GM21717 (cell line): ENCODE measurements around the gene GPR87.

Source experiments
- ATAC-seq: cut with Tn5 transposase; IDR thresholded peaks from one replicate; pipeline ENCODE4 v1.9.1; 2021; ENCODE audit warnings: mild to moderate bottlenecking, moderate library complexity; ENCODE audit not compliant: unreplicated experiment

The GPR87 gene

GRCh38 chr3:151283907-151284461 lies 32.6 kb downstream of the GPR87 start:
- ATAC-seq: no peak

- ATAC-seq: no peak
Observed at GRCh38 chr3:151283387-151283786, 33.2 kb downstream of the GPR87 start.

GRCh38 chr3:151282921-151283320 lies 33.7 kb downstream of the GPR87 start:
- ATAC-seq: no peak

DNA sequence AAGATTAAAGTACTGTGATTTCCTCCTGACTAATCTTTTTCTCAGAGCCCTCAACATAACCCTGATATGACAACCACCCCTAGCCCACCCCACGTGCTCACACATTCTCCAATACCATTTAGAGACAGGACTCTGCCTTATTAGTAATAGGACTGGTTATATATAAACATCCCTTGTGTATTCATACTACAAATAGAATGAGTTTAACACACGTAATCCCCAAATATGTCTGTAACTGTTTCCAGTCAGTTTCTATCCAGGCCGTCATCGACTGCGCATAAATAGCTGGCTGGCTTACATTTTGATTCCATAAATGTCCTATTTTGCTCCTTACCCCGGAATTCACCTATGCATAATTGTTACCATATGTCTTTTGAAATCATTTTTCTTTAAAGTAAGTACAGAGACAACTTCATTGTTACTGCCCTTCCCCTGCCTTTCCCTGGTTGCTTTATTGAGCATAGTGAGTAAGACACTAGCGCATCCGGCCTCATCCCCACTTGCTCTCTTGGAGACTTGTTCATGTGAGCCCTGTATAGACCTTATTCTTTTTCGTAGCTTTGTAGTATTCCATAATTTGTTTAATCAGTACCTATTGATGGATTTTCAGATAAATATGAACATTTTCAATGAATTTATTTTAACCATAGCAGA lies 34.8 kb downstream of the GPR87 start:
- ATAC-seq: no peak

DNA sequence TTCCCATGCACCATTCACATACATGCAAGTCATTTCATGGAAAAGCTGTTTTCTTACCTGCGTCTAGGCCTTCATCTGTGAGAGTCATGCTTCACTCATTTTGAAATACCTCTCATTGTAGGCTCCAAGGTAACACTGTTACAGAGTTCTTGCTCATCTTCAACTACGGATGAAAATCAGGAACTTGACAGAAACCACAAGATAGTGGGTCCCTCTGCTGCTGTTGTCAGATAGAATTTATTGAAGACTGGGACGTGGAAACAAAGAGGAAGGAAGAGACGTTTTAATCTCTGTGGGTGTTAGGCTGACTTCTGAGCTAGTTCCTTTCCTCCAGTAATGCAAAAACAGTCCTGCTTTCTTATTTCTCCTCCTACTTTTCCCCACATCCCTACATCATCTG lies 38.4 kb downstream of the GPR87 start, which contains the start of gene P2RY14:
TSS of gene P2RY14 (minus strand) at position 313 of the 400 bp plus-strand sequence. CDS start 64,226 bp downstream, outside the sequence.
- peak; percentile 30 for ATAC-seq

GRCh38 chr3:151276687-151277042 lies 40.0 kb downstream of the GPR87 start:
- ATAC-seq: peak; percentile 64

GRCh38 chr3:151276038-151276686 lies 40.5 kb downstream of the GPR87 start:
- ATAC-seq: peak; percentile 22

GRCh38 chr3:151275091-151275490 lies 41.5 kb downstream of the GPR87 start:
- ATAC-seq: no peak

GRCh38 chr3:151269631-151270030 lies 47.0 kb downstream of the GPR87 start:
- no peak for ATAC-seq

GRCh38 chr3:151268267-151269235 lies 48.1 kb downstream of the GPR87 start:
- ATAC-seq: peak; percentile 69

GRCh38 chr3:151267066-151267465 lies 49.6 kb downstream of the GPR87 start:
- ATAC-seq: no peak

GRCh38 chr3:151265866-151266265 lies 50.8 kb downstream of the GPR87 start:
- ATAC-seq: peak; percentile 94

DNA sequence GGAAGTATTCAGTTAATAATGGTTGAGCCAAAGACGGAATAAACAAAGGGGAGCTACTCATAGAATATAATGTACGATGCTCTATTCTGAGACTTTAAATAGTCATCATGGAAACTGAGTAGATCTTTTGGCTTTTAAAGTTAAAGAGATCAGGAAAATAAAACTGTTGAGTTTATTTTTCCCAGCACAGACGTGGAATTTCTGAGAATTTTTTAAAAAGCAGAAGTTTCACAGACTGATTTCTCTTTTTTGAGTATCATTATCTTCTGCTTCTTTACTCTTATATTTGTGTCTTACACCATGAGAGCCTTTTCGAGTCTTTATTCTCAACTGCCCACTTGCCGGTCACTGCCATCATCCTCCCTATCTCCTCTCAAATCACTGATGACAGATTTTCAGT lies 51.5 kb downstream of the GPR87 start:
- ATAC-seq: no peak

GRCh38 chr3:151264605-151265004 lies 52.0 kb downstream of the GPR87 start:
- no peak for ATAC-seq

GRCh38 chr3:151262871-151263525 lies 53.6 kb downstream of the GPR87 start:
- no peak for ATAC-seq

DNA sequence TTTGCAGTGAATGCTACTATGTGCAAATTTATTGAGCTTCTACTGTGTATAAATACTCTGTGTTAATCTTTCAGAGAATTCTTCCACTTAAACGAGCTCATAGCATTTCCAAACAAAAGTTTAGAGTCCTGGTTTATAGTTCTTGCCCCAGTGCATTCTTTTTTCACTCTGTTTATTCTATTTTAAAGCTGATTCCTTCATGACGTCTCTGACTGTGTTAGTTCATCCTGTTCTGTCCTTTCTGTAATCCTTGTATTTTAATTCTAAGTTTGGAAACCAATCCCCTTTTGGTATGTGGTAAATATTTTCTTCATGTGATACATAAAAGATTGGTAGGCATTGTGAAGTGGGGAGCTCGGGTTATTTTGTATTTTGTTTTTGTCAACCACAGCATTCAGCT lies 57.0 kb downstream of the GPR87 start:
- ATAC-seq: no peak

- no peak for ATAC-seq
Observed at GRCh38 chr3:151256749-151257148, 59.9 kb downstream of the GPR87 start.

GRCh38 chr3:151248772-151249337 lies 67.8 kb downstream of the GPR87 start:
- no peak for ATAC-seq
